Hypothalamus (tissue), 51 donors: ENCODE results near the gene SGCD.

Experiments used
- DNase-seq, 51 donors: peaks; one replicate each; lab custom pipeline; 2025; lab: John Stamatoyannopoulos, UW

Gene SGCD

GRCh38 chr5:156326718-156327259 is at the start of gene SGCD:
Gene SGCD, plus strand, starts transcription at chr5:156327164.
- peak in 47 of 51 donors; percentile 5 to 86 (median 44) for DNase-seq

DNA sequence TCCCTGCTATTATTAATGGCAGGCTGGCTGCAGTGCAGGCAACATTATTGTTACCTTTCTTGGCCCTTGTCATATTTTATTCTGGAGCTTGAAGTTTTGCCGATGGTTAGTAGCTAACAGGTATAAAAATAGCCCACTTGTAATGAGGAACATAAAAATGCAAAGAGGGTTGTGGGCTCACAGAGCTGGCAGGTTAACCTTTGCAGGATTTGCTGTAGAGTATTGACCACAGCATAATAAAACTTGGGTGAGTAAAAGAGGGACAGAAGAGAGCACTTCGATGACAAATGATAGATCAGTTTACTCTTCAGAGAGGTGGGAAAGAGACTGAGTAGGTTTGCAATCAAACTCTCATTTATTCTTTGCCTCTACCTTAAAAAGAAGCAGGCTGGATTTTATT is 49.7 kb upstream of the SGCD start:
- DNase-seq = no peak

- no peak for DNase-seq
Observed at GRCh38 chr5:156295431-156295830, 31.5 kb upstream of the SGCD start.

DNA sequence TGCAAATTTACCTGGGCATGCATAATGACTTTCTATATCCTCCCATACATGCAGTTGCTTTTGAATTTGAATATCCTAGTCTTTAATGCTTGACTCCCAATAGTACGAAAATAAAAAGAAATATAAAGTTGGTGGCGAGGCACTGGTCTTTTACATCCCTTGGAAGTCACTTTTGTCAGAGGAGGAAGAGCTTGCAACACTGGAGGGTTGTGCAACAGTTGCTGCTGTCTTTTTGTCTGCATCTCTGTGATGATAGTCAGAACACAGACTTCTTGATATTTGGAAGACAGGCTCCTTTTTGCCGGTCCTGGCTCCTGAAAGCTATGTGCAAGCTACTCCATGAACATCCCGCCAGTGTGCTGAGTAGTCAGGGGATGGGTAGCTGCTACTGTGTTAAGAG is 16.8 kb upstream of the SGCD start:
- DNase-seq = no peak

- no peak for DNase-seq
Observed at GRCh38 chr5:156312897-156313694, 13.9 kb upstream of the SGCD start.

DNA sequence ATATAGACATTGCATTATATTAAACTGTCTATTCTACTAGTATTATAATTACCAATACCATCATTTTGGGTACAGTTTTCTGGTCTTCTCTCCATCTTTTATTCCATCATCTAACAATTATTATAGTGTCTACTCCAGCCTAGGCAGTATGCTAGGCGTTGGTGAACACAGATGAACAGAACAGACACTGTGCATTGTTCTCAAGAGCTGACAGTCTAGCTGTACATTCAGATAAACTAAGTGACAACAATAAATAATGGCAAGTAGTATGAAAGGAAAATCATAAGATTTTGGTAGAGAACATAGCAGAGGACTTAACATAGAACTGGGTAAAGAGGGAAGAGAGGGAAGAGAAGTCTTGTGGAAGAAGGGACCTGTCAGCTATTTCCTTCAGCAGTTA is 12.5 kb upstream of the SGCD start:
- DNase-seq = no peak

DNA sequence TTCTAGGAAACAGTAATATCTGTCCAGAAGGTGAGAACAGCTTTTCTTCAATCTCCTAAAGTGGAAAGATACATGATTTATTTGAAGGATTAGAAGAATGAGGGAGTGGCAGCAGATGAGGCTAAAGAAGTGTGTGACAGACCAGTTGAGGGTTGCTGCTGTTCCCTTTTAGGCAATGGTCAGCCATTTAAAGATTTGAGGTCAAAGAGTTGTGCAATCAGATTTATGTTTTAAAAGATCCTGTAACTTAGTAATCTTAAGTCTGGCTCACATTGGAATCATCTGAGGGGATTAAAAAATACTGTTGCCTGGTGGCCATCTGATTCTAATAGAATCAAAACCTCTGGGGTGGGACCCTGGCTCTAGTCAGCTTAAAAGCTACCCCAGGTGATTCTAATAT is 4.3 kb upstream of the SGCD start:
- no peak for DNase-seq

DNA sequence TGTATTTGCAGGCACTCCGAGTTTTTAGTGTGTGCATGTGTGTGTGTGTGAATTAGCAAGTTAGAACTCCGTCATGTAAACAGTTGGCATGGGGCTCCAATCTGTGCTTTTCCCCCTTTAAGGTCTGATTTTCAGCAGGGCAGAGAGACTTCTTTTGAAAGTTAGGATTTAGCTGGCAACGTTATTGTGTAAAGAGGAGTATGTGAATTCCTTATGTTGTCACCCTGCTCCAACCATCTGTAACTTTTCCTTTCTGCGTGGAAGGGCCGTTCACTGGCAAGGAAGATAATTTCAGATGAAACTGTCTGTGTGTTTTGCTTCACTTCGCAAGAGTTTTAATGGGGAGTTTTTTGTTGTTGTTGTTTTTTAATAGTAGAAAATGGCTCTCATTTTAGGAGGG is 332 bp downstream of the SGCD start:
- peak in 3 of 51 donors; percentile 58 to 77 (median 73) for DNase-seq

- peak in 1 of 51 donors; percentile 14 for DNase-seq
Observed at GRCh38 chr5:156328161-156328560, 1.2 kb downstream of the SGCD start.

- no peak for DNase-seq
Observed at GRCh38 chr5:156328766-156329165, 1.8 kb downstream of the SGCD start.

DNA sequence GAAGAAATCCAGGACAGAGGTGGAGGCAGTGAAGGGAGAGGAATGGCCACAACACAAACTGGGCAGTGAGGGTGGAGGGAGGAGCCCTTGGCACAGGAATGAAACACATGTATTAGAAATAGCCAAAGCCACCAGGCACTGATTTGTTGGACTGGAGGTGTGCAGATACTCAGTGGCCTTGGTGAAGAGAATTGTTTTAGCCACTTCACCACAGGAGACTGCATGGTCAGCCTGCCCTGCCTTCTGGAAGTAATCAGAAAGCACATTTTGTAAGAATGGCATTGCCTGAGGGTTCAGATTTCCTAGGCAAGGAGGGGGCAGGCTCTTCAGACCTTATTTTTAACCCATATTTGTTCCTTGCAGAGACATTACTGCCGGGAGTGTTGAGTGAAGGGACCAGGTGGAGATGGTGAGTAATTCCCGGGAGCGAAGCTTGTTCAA is 2.2 kb downstream of the SGCD start:
- DNase-seq = peak in 1 of 51 donors; percentile 6

DNA sequence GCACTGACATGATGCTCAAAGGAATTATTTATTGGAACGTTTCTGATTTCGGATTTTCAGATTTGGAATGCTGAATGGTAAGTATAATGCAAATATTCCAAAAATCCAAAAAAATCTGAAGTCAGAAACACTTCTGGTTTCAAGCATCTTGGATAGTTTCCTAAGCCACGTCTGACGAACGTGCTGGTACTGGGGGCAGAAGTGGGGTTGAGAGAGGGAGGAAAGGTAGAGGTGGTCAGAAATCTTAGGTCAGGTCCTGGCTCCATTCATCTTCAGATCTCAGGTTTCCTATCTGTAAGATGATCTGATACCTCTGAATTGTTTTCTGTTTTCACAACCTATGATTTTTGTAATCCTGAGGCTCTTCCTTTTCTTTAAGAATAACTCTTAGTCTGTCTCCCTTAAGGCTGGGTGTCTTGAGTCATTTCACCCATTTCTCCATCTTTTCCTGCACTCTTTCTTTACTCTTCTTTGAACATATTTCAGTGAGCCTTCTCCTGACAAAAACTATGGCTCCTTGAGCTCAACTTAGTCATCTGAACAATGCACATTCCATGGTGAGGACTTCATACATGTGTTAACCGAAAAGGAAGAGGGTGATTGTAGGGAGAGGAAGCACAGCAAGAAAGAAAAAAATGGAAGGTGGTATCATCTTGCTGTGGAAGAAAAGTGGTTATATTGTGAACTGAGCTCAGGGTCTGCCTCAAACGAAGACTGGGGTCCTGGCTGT is 3.3 kb downstream of the SGCD start:
- no peak for DNase-seq

- no peak for DNase-seq
Observed at GRCh38 chr5:156331181-156331580, 4.2 kb downstream of the SGCD start.

DNA sequence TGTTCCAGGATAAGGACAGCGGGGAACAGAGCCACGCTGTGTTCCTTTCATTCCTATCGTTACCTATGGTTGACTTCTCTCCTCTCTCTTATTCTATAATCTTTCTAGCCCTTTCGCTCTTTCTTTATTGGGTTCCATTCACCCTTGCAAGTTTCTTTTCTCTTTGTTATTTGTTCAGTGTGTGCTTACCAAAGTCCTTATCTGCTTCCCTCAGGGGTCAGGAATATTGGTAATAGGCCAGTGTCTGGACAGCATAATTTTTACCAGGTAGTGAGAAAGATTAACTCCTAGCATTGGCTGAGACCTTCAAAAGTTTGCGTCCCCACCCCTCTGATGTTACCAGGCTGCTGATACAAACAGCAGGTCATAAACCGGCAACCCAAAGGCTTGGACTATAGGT is 4.9 kb downstream of the SGCD start:
- DNase-seq = no peak

DNA sequence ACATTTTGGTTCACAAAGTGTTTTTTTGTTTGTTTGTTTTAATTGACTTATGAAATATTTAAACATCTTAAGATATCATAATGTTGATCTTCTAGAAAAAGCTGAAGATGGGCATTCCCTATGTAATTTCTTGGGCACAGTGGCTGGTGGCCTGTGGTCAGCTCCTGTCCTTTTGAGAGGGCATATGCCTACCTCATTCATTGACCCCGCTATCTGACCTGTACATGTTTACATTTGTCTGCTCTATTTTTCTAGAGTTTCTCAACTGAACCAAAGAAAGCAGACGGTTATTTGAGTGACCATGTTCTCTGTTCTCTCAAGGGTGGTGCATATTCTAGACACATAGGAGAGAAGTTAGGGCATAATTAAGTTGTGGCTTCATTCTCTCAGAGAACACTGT is 5.3 kb downstream of the SGCD start:
- DNase-seq = no peak

DNA sequence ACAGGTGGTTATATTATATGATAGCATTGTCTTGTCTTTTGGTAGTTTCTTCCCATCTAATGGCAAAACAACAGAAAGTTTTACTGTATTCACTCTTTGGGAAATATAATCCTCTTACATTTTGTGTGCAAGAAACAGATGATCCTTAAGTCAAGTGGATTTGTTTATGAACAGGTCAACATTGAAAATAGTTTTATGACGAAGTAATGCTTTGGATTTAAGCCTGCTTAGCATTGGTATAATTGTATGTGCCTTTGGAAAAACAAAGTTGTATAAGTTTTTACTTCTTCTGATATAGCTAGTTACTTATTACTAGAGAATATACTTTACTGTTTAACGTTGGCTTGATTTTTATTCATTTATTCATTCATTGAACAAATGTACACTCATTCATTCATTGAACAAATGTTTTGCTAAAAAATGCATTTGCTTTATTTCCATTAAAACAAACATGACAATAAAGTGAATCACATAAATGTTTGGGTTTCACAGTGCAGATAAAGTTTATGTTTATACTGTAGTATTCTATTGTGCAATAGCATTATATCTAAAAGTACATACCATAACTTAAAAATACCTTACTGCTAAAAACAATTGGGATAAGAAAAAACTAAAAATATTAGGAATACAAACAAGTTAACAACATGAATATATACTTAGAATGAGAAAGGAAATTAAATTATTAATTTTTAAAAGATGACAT is 12.3 kb downstream of the SGCD start:
- no peak for DNase-seq

DNA sequence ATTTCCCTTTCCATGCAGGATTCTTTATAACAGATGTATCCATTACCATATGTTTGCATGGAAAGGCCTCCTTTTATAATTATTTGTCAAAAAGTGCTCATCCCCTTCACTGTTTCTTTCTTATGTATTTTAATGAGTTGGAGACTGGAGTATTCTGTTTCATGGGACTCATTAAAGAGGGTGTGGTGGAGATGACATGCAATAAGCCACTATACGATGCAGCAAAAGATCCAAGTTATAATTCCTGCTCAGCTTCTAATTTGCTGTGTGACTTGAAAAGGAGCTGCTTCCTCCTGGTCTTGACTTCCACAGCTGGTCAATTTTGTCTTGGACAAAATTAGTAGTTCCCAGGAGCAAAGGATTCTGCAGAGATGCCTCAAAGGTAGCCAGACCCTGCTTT is 13.9 kb downstream of the SGCD start:
- DNase-seq = no peak

GRCh38 chr5:156350256-156350655 is 23.3 kb downstream of the SGCD start:
- DNase-seq = no peak

DNA sequence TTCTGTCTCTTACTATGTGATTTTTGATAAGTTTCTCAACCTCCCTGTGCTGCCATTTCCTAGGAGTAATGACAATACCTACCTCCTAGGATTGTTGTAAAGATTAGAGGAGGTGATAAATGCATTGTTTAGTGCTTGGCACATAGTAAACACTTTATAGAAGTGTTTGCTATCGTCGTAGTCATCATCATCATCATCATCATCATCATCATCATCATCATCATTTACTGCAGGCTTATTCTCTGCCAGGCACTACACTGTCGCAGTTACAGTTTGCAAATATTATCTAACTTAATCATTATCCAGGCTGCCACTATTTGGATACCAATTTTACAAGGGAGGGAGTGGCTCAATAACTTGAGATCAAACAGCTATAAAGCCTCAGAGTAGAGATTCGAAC is 24.5 kb downstream of the SGCD start:
- no peak for DNase-seq

- DNase-seq = no peak
Observed at GRCh38 chr5:156354571-156354970, 27.6 kb downstream of the SGCD start.

DNA sequence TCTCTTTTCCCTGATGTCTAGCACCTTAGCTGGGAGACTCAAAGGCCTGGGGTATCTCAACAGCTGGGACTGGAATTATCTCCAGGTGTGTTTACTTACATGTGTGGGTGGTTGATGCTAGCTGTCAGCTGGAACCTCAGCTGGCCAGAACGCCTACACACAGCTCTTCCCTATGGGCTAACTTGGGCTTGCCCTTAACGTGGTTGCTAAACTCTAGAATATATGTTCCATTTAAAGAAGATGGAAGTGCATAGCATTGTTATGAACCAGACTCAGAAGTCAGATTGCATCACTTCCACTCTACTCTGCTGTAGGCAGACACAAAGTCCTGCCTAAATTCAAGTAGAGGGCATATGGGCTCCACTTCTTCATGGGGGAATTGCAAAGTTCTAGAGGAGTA is 29.3 kb downstream of the SGCD start:
- DNase-seq = no peak
